ENCODE results near the gene REN. TPM values are rescaled to one million over a fixed set of nuclear protein-coding genes. Genes with fewer than 3 reads are reported as not detected.

Gene REN
- total and polyA plus RNA-seq, 2 of the 13 experiments (the other 11 are each of a cell fraction or from before 2014, with no cell fraction given), result not detected

DNA sequence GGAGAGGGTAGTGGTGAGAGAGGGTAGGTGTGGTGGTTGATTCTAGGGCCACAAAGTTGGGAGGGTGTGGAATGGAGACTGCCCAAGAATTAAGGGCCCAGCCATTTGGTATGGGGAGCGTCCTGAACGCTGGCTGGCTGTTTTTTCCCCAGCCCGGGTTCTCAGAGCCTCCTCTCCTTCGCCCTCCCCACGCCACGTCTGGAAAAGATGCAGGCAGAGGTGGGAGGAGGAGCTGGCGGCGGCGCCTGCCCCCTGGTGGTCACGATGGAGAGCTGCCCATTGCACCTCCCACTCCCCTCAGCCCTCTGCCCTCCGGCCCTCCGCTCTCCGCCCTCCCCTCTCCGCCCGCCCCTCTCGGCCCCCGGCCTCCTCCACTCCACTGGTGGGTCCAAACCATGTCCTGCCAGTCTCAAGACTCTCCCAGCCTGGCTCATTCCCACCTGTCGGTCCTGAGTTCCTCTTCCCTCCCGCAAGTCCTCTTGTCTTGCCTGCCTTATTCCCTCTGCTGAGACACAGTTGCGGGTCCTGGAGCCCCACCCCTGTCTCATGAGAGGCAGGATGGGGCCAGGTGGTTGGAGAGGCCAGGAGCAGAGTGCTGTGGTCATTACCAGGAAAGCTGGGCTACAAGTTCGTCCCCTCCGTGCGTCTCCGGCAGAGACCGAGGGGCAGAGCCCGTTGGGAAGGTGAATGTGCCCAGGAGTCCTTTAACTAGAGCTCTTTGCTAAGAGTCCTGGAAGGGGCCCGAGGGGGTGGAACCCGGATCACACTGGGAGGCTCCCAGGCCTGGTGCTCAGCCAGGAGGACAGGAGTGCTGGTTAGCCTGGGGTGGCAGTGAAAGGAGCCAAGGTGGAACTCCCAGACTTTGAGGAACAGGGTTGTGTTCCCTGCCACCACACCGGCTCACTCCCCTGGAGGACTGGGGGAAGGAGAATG is 36.9 kb downstream of the REN start (continued):
- peak; percentile 5; the same call in 1 of the 2 replicates for TF ChIP-seq ZBTB33 (CRISPR knock-in tag; IDR thresholded peaks at IDR 0.05)
- TF ChIP-seq ZNF691 (CRISPR knock-in tag; IDR thresholded peaks at IDR 0.05; ENCODE audit: borderline replicate concordance, low read depth), result no peak
- TF ChIP-seq ZNF678 (CRISPR knock-in tag; IDR thresholded peaks at IDR 0.05), result no peak
- TF ChIP-seq ZHX1 (CRISPR knock-in tag; IDR thresholded peaks at IDR 0.05; ENCODE audit: low read depth), result 0 out of 2 replicates have a peak, but pooled peaks have one; percentile 50
- 0 out of 2 replicates have a peak, but pooled peaks have one; percentile 31 for TF ChIP-seq POLR2AphosphoS5 (IDR thresholded peaks at IDR 0.05; ENCODE audit: low read depth, low read length)
- TF ChIP-seq ZNF878 (CRISPR knock-in tag; IDR thresholded peaks at IDR 0.05), result no peak
- TF ChIP-seq, protein P1, sequence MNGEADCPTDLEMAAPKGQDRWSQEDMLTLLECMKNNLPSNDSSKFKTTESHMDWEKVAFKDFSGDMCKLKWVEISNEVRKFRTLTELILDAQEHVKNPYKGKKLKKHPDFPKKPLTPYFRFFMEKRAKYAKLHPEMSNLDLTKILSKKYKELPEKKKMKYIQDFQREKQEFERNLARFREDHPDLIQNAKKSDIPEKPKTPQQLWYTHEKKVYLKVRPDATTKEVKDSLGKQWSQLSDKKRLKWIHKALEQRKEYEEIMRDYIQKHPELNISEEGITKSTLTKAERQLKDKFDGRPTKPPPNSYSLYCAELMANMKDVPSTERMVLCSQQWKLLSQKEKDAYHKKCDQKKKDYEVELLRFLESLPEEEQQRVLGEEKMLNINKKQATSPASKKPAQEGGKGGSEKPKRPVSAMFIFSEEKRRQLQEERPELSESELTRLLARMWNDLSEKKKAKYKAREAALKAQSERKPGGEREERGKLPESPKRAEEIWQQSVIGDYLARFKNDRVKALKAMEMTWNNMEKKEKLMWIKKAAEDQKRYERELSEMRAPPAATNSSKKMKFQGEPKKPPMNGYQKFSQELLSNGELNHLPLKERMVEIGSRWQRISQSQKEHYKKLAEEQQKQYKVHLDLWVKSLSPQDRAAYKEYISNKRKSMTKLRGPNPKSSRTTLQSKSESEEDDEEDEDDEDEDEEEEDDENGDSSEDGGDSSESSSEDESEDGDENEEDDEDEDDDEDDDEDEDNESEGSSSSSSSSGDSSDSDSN (CRISPR knock-in tag; IDR thresholded peaks at IDR 0.05), result peak; percentile 58
- TF ChIP-seq ZNF609 (CRISPR knock-in tag; IDR thresholded peaks at IDR 0.05; ENCODE audit: borderline replicate concordance), result no peak; the same call in 1 of the 2 replicates
- TF ChIP-seq CEBPG (CRISPR knock-in tag; IDR thresholded peaks at IDR 0.05), result no peak
- TF ChIP-seq ZFP91 (CRISPR knock-in tag; IDR thresholded peaks at IDR 0.05; ENCODE audit: borderline replicate concordance), result peak; percentile 52; the same call in 1 of the 2 replicates

Data from HepG2 (cell line).